ENCODE measurements around the gene PTGDR. TPM values are rescaled to one million over a fixed set of nuclear protein-coding genes. Genes with fewer than 3 reads are reported as not detected.

The PTGDR gene
- total RNA-seq, 4 donors from 2014 or later, result 12.3 to 30.1 (median 28.3) TPM

DNA sequence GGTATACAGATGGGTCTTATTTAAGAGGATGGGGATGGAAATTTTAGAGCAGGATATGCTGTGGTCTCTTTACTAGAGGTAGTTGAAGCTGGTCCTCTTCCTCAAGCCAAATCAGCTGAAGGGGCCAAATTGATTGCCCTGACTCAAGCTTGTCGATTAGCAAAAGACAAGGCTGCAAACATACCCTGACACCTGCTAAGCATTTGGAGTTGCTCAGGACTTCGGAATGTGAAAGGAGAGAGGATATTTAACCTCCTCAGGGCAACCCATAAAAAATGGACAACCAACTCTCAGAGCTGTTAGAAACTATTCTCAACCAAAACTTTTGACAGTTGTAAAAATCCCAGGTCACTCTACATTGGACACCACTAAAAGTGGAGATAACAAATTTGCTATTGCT is 15.6 kb downstream of the PTGDR start:
- Histone ChIP-seq H3K4me3 (no peak overlapping the region), H3K9me3 (peaks cover 0 to 2% of the 10 kb centered on the region in 2 donors), H3K27ac (no peak overlapping the region), H3K4me1 (peaks cover 0 to 2% (median 0%) of the 10 kb centered on the region in 4 donors), H3K27me3 (no peaks in the 10 kb centered on the region), H3K36me3 (no peaks in the 10 kb centered on the region)
- in situ Hi-C loops (cut with MboI; ENCODE audit: low pct_ligation_motif_present in 1 of 4, low pct_unique_long_range_greater_than_20kb in 1 of 4, low sequenced_read_pairs in 3 of 4) (loop anchor here in 2 of 4 donors (10.0 to 25.0 kb wide), 2 partner anchors 128 to 146 kb away; no protein-coding TSS in a partner anchor), intact Hi-C loops (cut with DNase I; ENCODE audit: low total_unique reads) (no loop called here)
- TF ChIP-seq EP300 (IDR thresholded peaks at IDR 0.05; ENCODE audit: low read depth), result no peak
- no peak for TF ChIP-seq POLR2A (IDR thresholded peaks at IDR 0.05)
- TF ChIP-seq POLR2AphosphoS5 (IDR thresholded peaks at IDR 0.05), result no peak
- TF ChIP-seq, protein P1, sequence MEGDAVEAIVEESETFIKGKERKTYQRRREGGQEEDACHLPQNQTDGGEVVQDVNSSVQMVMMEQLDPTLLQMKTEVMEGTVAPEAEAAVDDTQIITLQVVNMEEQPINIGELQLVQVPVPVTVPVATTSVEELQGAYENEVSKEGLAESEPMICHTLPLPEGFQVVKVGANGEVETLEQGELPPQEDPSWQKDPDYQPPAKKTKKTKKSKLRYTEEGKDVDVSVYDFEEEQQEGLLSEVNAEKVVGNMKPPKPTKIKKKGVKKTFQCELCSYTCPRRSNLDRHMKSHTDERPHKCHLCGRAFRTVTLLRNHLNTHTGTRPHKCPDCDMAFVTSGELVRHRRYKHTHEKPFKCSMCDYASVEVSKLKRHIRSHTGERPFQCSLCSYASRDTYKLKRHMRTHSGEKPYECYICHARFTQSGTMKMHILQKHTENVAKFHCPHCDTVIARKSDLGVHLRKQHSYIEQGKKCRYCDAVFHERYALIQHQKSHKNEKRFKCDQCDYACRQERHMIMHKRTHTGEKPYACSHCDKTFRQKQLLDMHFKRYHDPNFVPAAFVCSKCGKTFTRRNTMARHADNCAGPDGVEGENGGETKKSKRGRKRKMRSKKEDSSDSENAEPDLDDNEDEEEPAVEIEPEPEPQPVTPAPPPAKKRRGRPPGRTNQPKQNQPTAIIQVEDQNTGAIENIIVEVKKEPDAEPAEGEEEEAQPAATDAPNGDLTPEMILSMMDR (IDR thresholded peaks at IDR 0.05), result no peak
- no peak for DNase-seq
- 66 to 72% methylated on average over 2 of the region's 2 CpGs for WGBS, 2 donors (ENCODE audit: low coverage in 1 of 2)

- in situ Hi-C loops (cut with MboI; ENCODE audit: low pct_ligation_motif_present in 1 of 4, low pct_unique_long_range_greater_than_20kb in 1 of 4, low sequenced_read_pairs in 3 of 4), result loop anchor here in 2 of 4 donors (10.0 to 25.0 kb wide), 2 partner anchors 132 to 150 kb away; no protein-coding TSS in a partner anchor
- intact Hi-C loops (cut with DNase I; ENCODE audit: low total_unique reads), result no loop called here
- no peak for DNase-seq
These were observed 19.5 kb downstream of the PTGDR start for GRCh38 chr14:52286661-52287649.

DNA sequence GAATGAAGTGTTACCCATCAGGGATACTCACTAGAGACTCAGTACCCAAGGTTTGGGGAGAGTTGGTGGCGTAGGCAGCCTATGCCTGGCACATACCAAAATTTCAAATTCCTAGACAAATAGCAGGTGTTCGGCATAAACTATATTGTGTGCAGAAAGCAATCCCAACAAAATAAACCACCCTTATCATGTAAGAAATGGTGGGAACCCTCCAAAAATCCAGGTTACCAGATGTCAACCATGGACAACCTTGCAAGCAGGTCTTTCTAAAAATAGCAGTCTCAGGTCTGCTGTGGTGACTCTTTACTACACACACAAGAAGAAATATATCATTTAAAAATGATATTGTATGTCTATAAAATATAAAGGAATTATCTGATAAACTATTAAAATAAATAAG is 28.9 kb downstream of the PTGDR start:
- TF ChIP-seq POLR2AphosphoS5 (IDR thresholded peaks at IDR 0.05) (no peak), EP300 (IDR thresholded peaks at IDR 0.05; ENCODE audit: low read depth) (no peak), POLR2A (IDR thresholded peaks at IDR 0.05) (no peak)
- TF ChIP-seq, protein P1 (IDR thresholded peaks at IDR 0.05), result no peak
- WGBS, 2 donors (ENCODE audit: low coverage in 1 of 2), result 71% methylated on average over 2 of the region's 2 CpGs; no CpG with 5 or more reads in 1 of the 2 donors
- intact Hi-C loops (cut with DNase I; ENCODE audit: low total_unique reads), result loop anchor here (5.0 kb wide), 1 partner anchor 176 kb away; no protein-coding TSS in a partner anchor
- peaks cover 0 to 4% (median 0%) of the 10 kb centered on the region in 4 donors for H3K4me1 ChIP-seq
- no peaks in the 10 kb centered on the region for H3K36me3 ChIP-seq
- no peak overlapping the region for H3K4me3 ChIP-seq
- in situ Hi-C loops (cut with MboI; ENCODE audit: low pct_ligation_motif_present in 1 of 4, low pct_unique_long_range_greater_than_20kb in 1 of 4, low sequenced_read_pairs in 3 of 4), result loop anchor here in 1 of 4 donors (25.0 kb wide), 1 partner anchor 159 kb away; no protein-coding TSS in a partner anchor
- DNase-seq, result no peak
- H3K27ac ChIP-seq, result no peak overlapping the region
- no peaks in the 10 kb centered on the region for H3K9me3 ChIP-seq
- H3K27me3 ChIP-seq, result no peaks in the 10 kb centered on the region

More at GRCh38 chr14:52286661-52287649, 19.5 kb downstream of the PTGDR start:
- H3K4me1 ChIP-seq, result peaks cover 0 to 2% (median 0%) of the 10 kb centered on the region in 4 donors
- TF ChIP-seq EP300 (IDR thresholded peaks at IDR 0.05; ENCODE audit: low read depth) (no peak), POLR2AphosphoS5 (IDR thresholded peaks at IDR 0.05) (no peak), POLR2A (IDR thresholded peaks at IDR 0.05) (no peak)
- TF ChIP-seq, protein P1 (IDR thresholded peaks at IDR 0.05), result no peak
- no peaks in the 10 kb centered on the region for H3K36me3 ChIP-seq
- 45 to 54% methylated on average over 4 of the region's 4 CpGs for WGBS, 2 donors (ENCODE audit: low coverage in 1 of 2)
- no peaks in the 10 kb centered on the region for H3K27me3 ChIP-seq
- no peak overlapping the region for H3K4me3 ChIP-seq
- peaks cover 0 to 7% of the 10 kb centered on the region in 2 donors for H3K9me3 ChIP-seq
- no peak overlapping the region for H3K27ac ChIP-seq

- intact Hi-C loops (cut with DNase I; ENCODE audit: low total_unique reads), result loop anchor here (5.0 kb wide), 1 partner anchor 174 kb away; no protein-coding TSS in a partner anchor
- in situ Hi-C loops (cut with MboI; ENCODE audit: low pct_ligation_motif_present in 1 of 4, low pct_unique_long_range_greater_than_20kb in 1 of 4, low sequenced_read_pairs in 3 of 4), result loop anchor here in 1 of 4 donors (25.0 kb wide), 1 partner anchor 161 kb away; no protein-coding TSS in a partner anchor
- TF ChIP-seq POLR2A (IDR thresholded peaks at IDR 0.05) (no peak), POLR2AphosphoS5 (IDR thresholded peaks at IDR 0.05) (no peak), EP300 (IDR thresholded peaks at IDR 0.05; ENCODE audit: low read depth) (no peak)
- TF ChIP-seq, protein P1 (IDR thresholded peaks at IDR 0.05), result no peak
- no peak for DNase-seq
- H3K4me3 ChIP-seq, result no peak overlapping the region
- H3K36me3 ChIP-seq, result no peaks in the 10 kb centered on the region
- 80% methylated on average over 10 of the region's 10 CpGs; no CpG with 5 or more reads in 1 of the 2 donors for WGBS, 2 donors (ENCODE audit: low coverage in 1 of 2)
- H3K9me3 ChIP-seq, result no peaks in the 10 kb centered on the region
- no peak overlapping the region for H3K27ac ChIP-seq
- no peaks in the 10 kb centered on the region for H3K27me3 ChIP-seq
- peaks cover 0 to 8% (median under 1%) of the 10 kb centered on the region in 4 donors for H3K4me1 ChIP-seq
These were observed 31.3 kb downstream of the PTGDR start for GRCh38 chr14:52298795-52299194.

All from transverse colon (tissue), 4 donors.